GM18867 (cell line): ENCODE results near the gene THBS2.

Experiments
- ATAC-seq: cut with Tn5 transposase; IDR thresholded peaks from one replicate; pipeline ENCODE4 v1.9.1; 2021; ENCODE audit warnings: mild to moderate bottlenecking, moderate library complexity; ENCODE audit not compliant: unreplicated experiment

The THBS2 gene

GRCh38 chr6:169169375-169169774, 84.3 kb downstream of the THBS2 start:
- ATAC-seq = no peak

- no peak for ATAC-seq
Measured at GRCh38 chr6:169168706-169169105, 84.9 kb downstream of the THBS2 start.

GRCh38 chr6:169168302-169168630, 85.4 kb downstream of the THBS2 start:
- ATAC-seq = no peak

GRCh38 chr6:169167581-169168301, 85.9 kb downstream of the THBS2 start:
- no peak for ATAC-seq

DNA sequence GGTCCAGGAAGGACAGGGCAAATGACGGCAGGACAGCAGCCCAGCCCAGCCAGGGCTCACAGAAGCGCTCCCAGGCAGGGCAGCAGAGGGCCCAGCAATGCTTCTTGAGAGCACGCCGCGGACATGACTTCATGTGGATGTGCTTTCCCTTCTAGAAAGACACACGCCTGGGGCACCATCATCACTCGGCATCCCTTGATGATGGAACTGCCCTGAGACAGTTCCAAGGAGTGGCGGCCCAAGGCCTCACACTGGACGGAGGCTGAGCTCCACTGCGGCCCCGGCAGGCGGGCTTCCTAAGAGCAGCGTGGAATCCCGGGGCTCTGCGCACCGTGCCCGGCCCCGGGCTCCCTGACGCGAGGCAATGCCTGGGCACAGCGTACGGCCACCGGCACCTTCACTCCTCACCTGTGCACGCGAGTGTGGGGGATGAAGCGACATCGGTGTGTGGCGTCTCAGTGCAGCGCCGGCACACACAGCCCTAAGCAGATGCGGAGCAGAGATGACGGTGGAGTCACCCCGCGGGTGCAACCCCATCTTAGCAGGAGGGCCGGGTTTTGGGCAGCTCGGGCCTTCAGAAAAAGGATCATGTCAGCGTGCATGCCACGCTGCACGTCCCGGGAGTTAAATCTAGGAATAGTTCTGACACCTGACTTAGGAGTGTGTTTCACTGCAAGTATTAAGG, 86.6 kb downstream of the THBS2 start:
- ATAC-seq = no peak
